HCT116 (cell line): Measurements from ENCODE around the gene COL4A3. TPM values are rescaled to one million over a fixed set of nuclear protein-coding genes. Genes with fewer than 3 reads are reported as not detected.

Experiments used
- ATAC-seq: fragments of 200-7000 bp; cut with Tn5 transposase; 2 replicates; pipeline ENCODE4 v1.9.1; 2020; ENCODE audit warnings: mild to moderate bottlenecking, moderate library complexity
- BruUV-seq: library from RNA; stranded (reverse); fragments of 400-500 nt; replicated peaks from 2 replicates; lab custom pipeline; 2021; lab: Mats Ljungman, UMichigan
- CTCF ChIA-PET: fragments of 300-600 bp; sonication (Branson Sonifier 250); formaldehyde crosslinking; loops from one replicate; lab custom pipeline; 2021; ENCODE audit warnings: antibody characterized with exemption; lab: Charles Lee
- POLR2A ChIA-PET: fragments of 300-600, 350-600 bp; sonication (Branson Sonifier 250); formaldehyde crosslinking; loops from one replicate; lab custom pipeline; 2021; ENCODE audit warnings: antibody characterized with exemption; lab: Charles Lee
- RAD21 ChIA-PET, 2 experiments: fragments of 300-600 bp; sonication (Branson Sonifier 250); formaldehyde crosslinking; loops; one replicate each; lab custom pipeline; 2023; ENCODE audit warnings: low total read pairs in 2 of 2; ENCODE audit not compliant: uncharacterized antibody in 2 of 2, unreplicated experiment in 2 of 2, low non-redundant PET in 1 of 2; lab: Charles Lee
- DNase-seq: peaks from one replicate; pipeline ENCODE4 v3.0.0-alpha.2; 2010; ENCODE audit warnings: low read depth, low spot score
- H2AFZ ChIP-seq: fragments of 200-600 bp; shearing (Covaris generic), sonication (generic); 2 replicates; pipeline ENCODE4 v1.6.1; 2017; ENCODE audit warnings: low read depth, mixed run types, mixed read lengths, antibody characterized with exemption, low read length; ENCODE audit not compliant: poor library complexity, severe bottlenecking
- H3K27ac ChIP-seq: 2 replicates; pipeline ENCODE4 v1.5.1; 2012; ENCODE audit warnings: low read depth, low read length
- H3K27me3 ChIP-seq: fragments of 200-600 bp; sonication (generic); 2 replicates; pipeline ENCODE4 v1.6.1; 2016; ENCODE audit warnings: mixed run types, low read length, mixed read lengths; ENCODE audit not compliant: insufficient read depth
- H3K36me3 ChIP-seq, 2 experiments: fragments of 200-500 bp in 1 of 2; fragments of 200-600 bp in 1 of 2; sonication (Bioruptor generic) in 1 of 2; sonication (generic) in 1 of 2; 2 replicates each; pipeline versions ENCODE4 v1.5.1 to v1.6.1; 2014 to 2016; ENCODE audit warnings: low read length in 2 of 2, inconsistent platforms in 1 of 2, mixed read lengths in 1 of 2, mixed run types in 1 of 2; ENCODE audit not compliant: insufficient read depth in 2 of 2, control insufficient read depth in 1 of 2
- H3K4me1 ChIP-seq, 2 experiments: fragments of 200-600 bp in 1 of 2; sonication (generic) in 1 of 2; 2 replicates each; pipeline versions ENCODE4 v1.5.1 to v1.6.1; 2012 to 2017; ENCODE audit warnings: low read length in 2 of 2, inconsistent platforms in 1 of 2, mild to moderate bottlenecking in 1 of 2, mixed read lengths in 1 of 2, mixed run types in 1 of 2, moderate library complexity in 1 of 2; ENCODE audit not compliant: insufficient read depth in 2 of 2, control insufficient read depth in 1 of 2
- H3K4me2 ChIP-seq: fragments of 200-600 bp; sonication (generic); 2 replicates; pipeline ENCODE4 v1.6.1; 2017; ENCODE audit warnings: mixed run types, low read length, mixed read lengths
- H3K4me3 ChIP-seq, 2 experiments: fragments of 200-600 bp in 1 of 2; sonication (generic) in 1 of 2; replicated peaks in 1 of 2; 2 replicates each; pipeline ENCODE4 v1.5.1; 2011 to 2016; ENCODE audit warnings: low read length in 2 of 2, control low read depth in 1 of 2, low read depth in 1 of 2, mild to moderate bottlenecking in 1 of 2, mixed read lengths in 1 of 2, mixed run types in 1 of 2
- H3K79me2 ChIP-seq: fragments of 200-600 bp; sonication (generic); 2 replicates; pipeline ENCODE4 v1.6.1; 2017; ENCODE audit warnings: mild to moderate bottlenecking, mixed run types, low read length, moderate library complexity, mixed read lengths; ENCODE audit not compliant: insufficient read depth
- H3K9ac ChIP-seq: fragments of 200-600 bp; sonication (generic); 2 replicates; pipeline ENCODE4 v1.6.1; 2016; ENCODE audit warnings: low read length, mixed read lengths
- H3K9me2 ChIP-seq: fragments of 200-600 bp; sonication (generic), shearing (Covaris generic); 2 replicates; pipeline ENCODE4 v1.6.1; 2017; ENCODE audit warnings: mixed run types, mild to moderate bottlenecking, moderate library complexity; ENCODE audit not compliant: insufficient read depth
- H3K9me3 ChIP-seq, 2 experiments: fragments of 200-500 bp in 1 of 2; fragments of 200-600 bp in 1 of 2; sonication (Bioruptor generic) in 1 of 2; sonication (generic) in 1 of 2; 2 replicates each; pipeline ENCODE4 v1.6.1; 2014 to 2017; ENCODE audit warnings: low read length in 2 of 2, mixed read lengths in 2 of 2, inconsistent platforms in 1 of 2, low read depth in 1 of 2, mild to moderate bottlenecking in 1 of 2, mixed run types in 1 of 2, moderate library complexity in 1 of 2; ENCODE audit not compliant: control insufficient read depth in 1 of 2, insufficient read depth in 1 of 2
- H4K20me1 ChIP-seq: fragments of 200-600 bp; sonication (generic), shearing (Covaris generic); 2 replicates; pipeline ENCODE4 v1.6.1; 2017; ENCODE audit warnings: mixed run types, mild to moderate bottlenecking, moderate library complexity; ENCODE audit not compliant: insufficient read depth
- CBX3 ChIP-seq: IDR thresholded peaks from 2 replicates; pipeline ENCODE4 v1.6.1; 2012; ENCODE audit warnings: low read depth
- CEBPB ChIP-seq: IDR thresholded peaks from 2 replicates; pipeline ENCODE4 v1.6.1; 2012; ENCODE audit warnings: low read depth
- CTCF ChIP-seq, 3 experiments: fragments of 200-600 bp in 1 of 3; sonication (generic) in 1 of 3; IDR thresholded peaks in 2 of 3; conservative IDR thresholded peaks in 1 of 3; 2 replicates each; pipeline ENCODE4 v1.5.1; 2012 to 2017; ENCODE audit warnings: low read depth in 2 of 3, low read length in 2 of 3, antibody characterized with exemption in 1 of 3, borderline replicate concordance in 1 of 3, control low read depth in 1 of 3, mild to moderate bottlenecking in 1 of 3, mixed read lengths in 1 of 3, mixed run types in 1 of 3, moderate library complexity in 1 of 3; ENCODE audit not compliant: insufficient read depth in 1 of 3
- EGR1 ChIP-seq: IDR thresholded peaks from 2 replicates; pipeline ENCODE4 v1.6.1; 2012; ENCODE audit warnings: low read depth
- EZH2 ChIP-seq: fragments of 200-600 bp; sonication (generic); IDR thresholded peaks from 2 replicates; pipeline ENCODE4 v1.6.1; 2017; ENCODE audit warnings: antibody characterized with exemption, mixed run types
- FOSL1 ChIP-seq: IDR thresholded peaks from 2 replicates; pipeline ENCODE4 v1.6.1; 2012; ENCODE audit warnings: low read depth
- JUND ChIP-seq: IDR thresholded peaks from 2 replicates; pipeline ENCODE4 v1.6.1; 2012
- MAX ChIP-seq: IDR thresholded peaks from 2 replicates; pipeline ENCODE4 v1.6.1; 2012
- POLR2AphosphoS5 ChIP-seq: IDR thresholded peaks from 2 replicates; pipeline ENCODE4 v1.6.1; 2011; ENCODE audit warnings: mild to moderate bottlenecking, low read depth, low read length, moderate library complexity
- RAD21 ChIP-seq: IDR thresholded peaks from 2 replicates; pipeline ENCODE4 v1.6.1; 2012; ENCODE audit warnings: low read depth, mild to moderate bottlenecking
- REST ChIP-seq: IDR thresholded peaks from 2 replicates; pipeline ENCODE4 v1.6.1; 2012; ENCODE audit warnings: low read depth
- SIN3A ChIP-seq: IDR thresholded peaks from 2 replicates; pipeline ENCODE4 v1.6.1; 2012; ENCODE audit warnings: low read depth
- SP1 ChIP-seq: IDR thresholded peaks from 2 replicates; pipeline ENCODE4 v1.6.1; 2012; ENCODE audit warnings: low read depth
- SRF ChIP-seq: IDR thresholded peaks from 2 replicates; pipeline ENCODE4 v1.6.1; 2012; ENCODE audit warnings: low read depth
- TCF7L2 ChIP-seq: IDR thresholded peaks from 2 replicates; pipeline ENCODE4 v1.7.0; 2011; ENCODE audit warnings: borderline replicate concordance, inconsistent platforms; ENCODE audit not compliant: insufficient read depth, insufficient read length; ENCODE audit errors: extremely low read depth
- YY1 ChIP-seq: IDR thresholded peaks from 2 replicates; pipeline ENCODE4 v1.6.1; 2011; ENCODE audit warnings: low read length, low read depth, moderate library complexity, mild to moderate bottlenecking; ENCODE audit not compliant: insufficient replicate concordance; ENCODE audit errors: extremely low read depth
- ZFX ChIP-seq: fragments of 450-650 bp; IDR thresholded peaks from 2 replicates; pipeline ENCODE4 v1.6.1; 2017
- intact Hi-C: fragments of 100-400 bp; cut with micrococcal nuclease; formaldehyde crosslinking; loops from 2 replicates; pipeline ENCODE4 v1.10.0; 2022
- total RNA-seq: library from RNA; stranded (reverse); gene quantifications from one replicate; pipeline ENCODE4 v1.2.1, GENCODE V29; 2021; ENCODE audit not compliant: unreplicated experiment
- TF ChIP-seq, protein P1 (sequence below): IDR thresholded peaks from 2 replicates; pipeline ENCODE4 v1.6.1; 2012
- TF ChIP-seq, protein P2 (sequence below): IDR thresholded peaks from 2 replicates; pipeline ENCODE4 v1.6.1; 2011; ENCODE audit warnings: mild to moderate bottlenecking, low read length, moderate library complexity; ENCODE audit not compliant: insufficient replicate concordance; ENCODE audit errors: extremely low read depth

COL4A3 gene
- total RNA-seq, 1 experiment from 2014 or later = 4.9 TPM

DNA sequence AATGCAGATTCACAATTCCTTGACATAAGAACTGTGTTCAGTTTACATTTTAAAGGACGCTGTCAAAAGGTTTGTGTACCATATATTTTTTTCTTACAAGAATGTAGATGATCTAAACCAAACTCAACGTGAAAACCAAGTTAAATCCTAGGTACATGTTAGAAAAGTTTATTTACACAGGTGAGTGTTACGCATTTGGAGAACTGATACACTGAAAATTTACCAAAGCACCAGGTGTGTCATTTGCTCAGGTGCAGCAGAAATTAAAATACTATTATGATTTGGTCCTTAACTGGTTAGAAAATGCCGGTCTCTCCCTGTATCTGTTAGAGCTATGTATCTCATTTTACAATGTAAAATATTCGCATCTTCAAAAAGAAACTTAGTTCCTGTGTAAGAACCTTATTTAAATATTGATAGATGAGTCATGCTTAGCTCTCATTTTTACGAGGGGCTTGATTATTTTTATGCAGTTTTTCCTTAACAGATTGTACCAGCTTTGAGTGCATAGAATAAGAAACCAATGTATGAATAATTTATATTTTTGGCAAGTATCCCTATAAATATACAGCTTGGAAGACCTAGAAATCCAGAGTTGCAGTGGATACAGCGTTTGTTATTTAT is 185.7 kb downstream of the COL4A3 start:
- Histone ChIP-seq H3K4me3 (no peak overlapping the region), H2AFZ (no peak overlapping the region), H3K4me2 (no peak overlapping the region), H3K27ac (no peak overlapping the region), H4K20me1 (no peaks in the 10 kb centered on the region), H3K9me2 (no peaks in the 10 kb centered on the region), H3K79me2 (0 out of 2 replicates have a peak, but pooled peaks cover 6% of the 10 kb centered on the region), H3K27me3 (no peaks in the 10 kb centered on the region), H3K9me3 (no peaks in the 10 kb centered on the region), H3K9ac (no peak overlapping the region), H3K4me1 (no peaks in the 10 kb centered on the region), H3K36me3 (peaks cover 4 to 19% of the 10 kb centered on the region in 2 experiments; a peak in 3 of 4 replicates)
- TF ChIP-seq CEBPB (no peak), ZFX (no peak), CBX3 (no peak), EGR1 (no peak), MAX (no peak), SIN3A (no peak), SRF (no peak), TCF7L2 (no peak), POLR2AphosphoS5 (no peak), JUND (no peak), REST (no peak), YY1 (no peak), FOSL1 (no peak), CTCF (IDR thresholded peaks at IDR 0.05 in 2 of 3, conservative IDR thresholded peaks at IDR 0.05 in 1 of 3; ENCODE audit: borderline replicate concordance in 1 of 3, insufficient read depth in 1 of 3, low read depth in 2 of 3, low read length in 2 of 3) (no peak), SP1 (no peak), EZH2 (no peak), RAD21 (no peak)
- TF ChIP-seq, protein P1, sequence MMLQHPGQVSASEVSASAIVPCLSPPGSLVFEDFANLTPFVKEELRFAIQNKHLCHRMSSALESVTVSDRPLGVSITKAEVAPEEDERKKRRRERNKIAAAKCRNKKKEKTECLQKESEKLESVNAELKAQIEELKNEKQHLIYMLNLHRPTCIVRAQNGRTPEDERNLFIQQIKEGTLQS = no peak
- TF ChIP-seq, protein P2, sequence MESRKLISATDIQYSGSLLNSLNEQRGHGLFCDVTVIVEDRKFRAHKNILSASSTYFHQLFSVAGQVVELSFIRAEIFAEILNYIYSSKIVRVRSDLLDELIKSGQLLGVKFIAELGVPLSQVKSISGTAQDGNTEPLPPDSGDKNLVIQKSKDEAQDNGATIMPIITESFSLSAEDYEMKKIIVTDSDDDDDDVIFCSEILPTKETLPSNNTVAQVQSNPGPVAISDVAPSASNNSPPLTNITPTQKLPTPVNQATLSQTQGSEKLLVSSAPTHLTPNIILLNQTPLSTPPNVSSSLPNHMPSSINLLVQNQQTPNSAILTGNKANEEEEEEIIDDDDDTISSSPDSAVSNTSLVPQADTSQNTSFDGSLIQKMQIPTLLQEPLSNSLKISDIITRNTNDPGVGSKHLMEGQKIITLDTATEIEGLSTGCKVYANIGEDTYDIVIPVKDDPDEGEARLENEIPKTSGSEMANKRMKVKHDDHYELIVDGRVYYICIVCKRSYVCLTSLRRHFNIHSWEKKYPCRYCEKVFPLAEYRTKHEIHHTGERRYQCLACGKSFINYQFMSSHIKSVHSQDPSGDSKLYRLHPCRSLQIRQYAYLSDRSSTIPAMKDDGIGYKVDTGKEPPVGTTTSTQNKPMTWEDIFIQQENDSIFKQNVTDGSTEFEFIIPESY = no peak
- ChIA-PET RAD21 (no interaction called here), POLR2A (no interaction called here), CTCF (no interaction called here)
- no peak for ATAC-seq
- intact Hi-C loops = loop anchor here (10.0 kb wide), 1 partner anchor 215 kb away; no protein-coding TSS in a partner anchor
- no peak for DNase-seq
- BruUV-seq = no TSS peak
